Progenitor cell of endocrine pancreas (in vitro differentiated cells): ENCODE data around the gene CNP. TPM values are rescaled to one million over a fixed set of nuclear protein-coding genes. Genes with fewer than 3 reads are reported as not detected.

Source experiments
- DNase-seq: peaks from one replicate; pipeline ENCODE4 v3.0.0; 2021; ENCODE audit warnings: low spot score; ENCODE audit not compliant: unreplicated experiment
- H3K27ac Mint-ChIP-seq: 2 replicates; pipeline ENCODE4 v1.8.0; 2021; ENCODE audit warnings: mild to moderate bottlenecking, moderate library complexity, mixed read lengths
- H3K27me3 Mint-ChIP-seq: 2 replicates; pipeline ENCODE4 v1.8.0; 2021; ENCODE audit warnings: mixed read lengths
- H3K36me3 Mint-ChIP-seq: 2 replicates; pipeline ENCODE4 v1.8.0; 2022; ENCODE audit warnings: mixed read lengths; ENCODE audit not compliant: insufficient read depth
- H3K4me1 Mint-ChIP-seq: 2 replicates; pipeline ENCODE4 v1.8.0; 2021; ENCODE audit warnings: low read depth, mixed read lengths
- H3K4me3 Mint-ChIP-seq: 2 replicates; pipeline ENCODE4 v1.8.0; 2021; ENCODE audit warnings: low read depth, mild to moderate bottlenecking, moderate library complexity, mixed read lengths
- H3K9me3 Mint-ChIP-seq: 2 replicates; pipeline ENCODE4 v1.8.0; 2021; ENCODE audit warnings: low read depth, mixed read lengths
- total RNA-seq: library from RNA; stranded (reverse); gene quantifications from 2 replicates; pipeline ENCODE4 v1.2.1, GENCODE V29; 2021
- TF ChIP-seq, protein P1 (sequence below): fragments of 200-600 bp; sonication (generic); IDR thresholded peaks from one replicate; pipeline ENCODE4 v1.5.0; 2021; ENCODE audit warnings: antibody characterized with exemption, mild to moderate bottlenecking; ENCODE audit not compliant: unreplicated experiment

CNP gene
- total RNA-seq, 1 donor from 2014 or later: 98.7 TPM

DNA sequence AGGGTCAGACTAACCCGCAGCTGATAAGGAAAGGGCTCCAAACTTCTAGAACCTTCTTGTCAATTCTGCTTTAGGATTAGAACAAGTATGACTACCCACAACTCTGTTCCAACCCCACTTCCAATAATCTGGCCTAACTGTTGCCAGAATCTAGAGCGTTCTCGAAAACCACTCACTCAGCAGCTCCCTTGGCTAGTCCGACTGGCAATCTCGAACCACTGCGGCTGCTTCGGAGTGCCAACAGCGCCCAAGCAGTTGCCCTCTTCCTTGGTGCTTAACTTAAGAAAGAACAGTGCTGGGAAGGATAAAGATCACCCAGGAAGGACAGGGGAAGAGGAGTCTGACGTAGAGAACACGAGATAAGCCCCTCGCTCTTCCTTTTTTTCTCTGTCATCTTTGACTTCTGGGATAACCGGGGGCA, 49.8 kb downstream of the CNP start:
- H3K36me3 Mint-ChIP-seq: peaks cover 2% of the 10 kb centered on the region

DNA sequence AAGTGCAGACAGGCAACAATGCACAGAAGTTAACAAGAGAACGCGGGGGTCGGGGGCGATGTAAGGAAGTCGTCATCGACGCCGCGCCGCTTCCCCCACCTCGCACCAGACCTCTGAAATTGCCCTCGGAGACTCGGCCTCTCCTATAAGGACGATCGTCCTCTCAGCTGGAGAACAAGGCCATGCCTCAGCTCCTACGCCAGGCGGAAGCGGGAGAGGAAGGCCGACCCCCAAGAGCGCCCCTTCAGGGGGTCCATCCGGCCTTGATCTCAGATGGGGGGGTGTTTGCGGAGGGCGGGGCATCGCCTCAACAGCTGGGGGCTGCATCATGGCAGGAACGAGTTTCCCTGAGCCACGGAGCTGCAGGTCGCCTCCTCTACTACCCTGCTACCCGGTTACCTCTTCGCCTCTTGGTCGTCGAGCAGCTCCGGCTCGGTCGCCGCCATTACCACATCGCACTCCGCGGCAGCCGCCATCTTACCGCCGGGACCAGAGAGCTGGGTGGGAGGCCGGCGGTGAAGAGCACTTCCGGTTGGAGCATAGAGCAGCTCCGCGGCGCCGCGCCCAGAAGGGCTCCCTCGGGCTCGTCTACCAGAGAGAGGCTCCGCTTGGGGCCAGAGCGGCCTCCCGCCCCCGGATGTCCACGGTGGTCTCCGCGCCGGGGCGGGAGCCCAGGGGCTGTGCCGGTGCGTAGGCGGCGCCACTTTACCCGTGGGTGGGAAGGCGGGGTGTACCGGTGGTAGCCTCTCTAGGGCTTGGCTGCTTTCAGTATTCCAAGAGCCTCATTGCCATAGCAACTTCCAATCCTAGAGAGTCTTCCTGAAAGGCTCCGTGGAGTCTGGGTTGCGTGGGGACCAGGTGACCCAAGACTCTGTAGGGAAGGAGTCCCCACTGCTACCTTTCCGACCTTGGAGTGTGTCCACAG, 50.6 kb downstream of the CNP start, which contains the start of gene DNAJC7:
Gene DNAJC7 (minus strand): TSS at position 499 of the 925 bp plus-strand sequence. CDS start 23 bp downstream, at position 476.
- H3K27me3 Mint-ChIP-seq: no peaks in the 10 kb centered on the region
- H3K9me3 Mint-ChIP-seq: no peaks in the 10 kb centered on the region
- H3K27ac Mint-ChIP-seq: peak within 1 kb of the TSS; percentile 99
- DNase-seq: peak; percentile 77
- H3K36me3 Mint-ChIP-seq: peaks cover 4% of the 10 kb centered on the region
- TF ChIP-seq, protein P1, sequence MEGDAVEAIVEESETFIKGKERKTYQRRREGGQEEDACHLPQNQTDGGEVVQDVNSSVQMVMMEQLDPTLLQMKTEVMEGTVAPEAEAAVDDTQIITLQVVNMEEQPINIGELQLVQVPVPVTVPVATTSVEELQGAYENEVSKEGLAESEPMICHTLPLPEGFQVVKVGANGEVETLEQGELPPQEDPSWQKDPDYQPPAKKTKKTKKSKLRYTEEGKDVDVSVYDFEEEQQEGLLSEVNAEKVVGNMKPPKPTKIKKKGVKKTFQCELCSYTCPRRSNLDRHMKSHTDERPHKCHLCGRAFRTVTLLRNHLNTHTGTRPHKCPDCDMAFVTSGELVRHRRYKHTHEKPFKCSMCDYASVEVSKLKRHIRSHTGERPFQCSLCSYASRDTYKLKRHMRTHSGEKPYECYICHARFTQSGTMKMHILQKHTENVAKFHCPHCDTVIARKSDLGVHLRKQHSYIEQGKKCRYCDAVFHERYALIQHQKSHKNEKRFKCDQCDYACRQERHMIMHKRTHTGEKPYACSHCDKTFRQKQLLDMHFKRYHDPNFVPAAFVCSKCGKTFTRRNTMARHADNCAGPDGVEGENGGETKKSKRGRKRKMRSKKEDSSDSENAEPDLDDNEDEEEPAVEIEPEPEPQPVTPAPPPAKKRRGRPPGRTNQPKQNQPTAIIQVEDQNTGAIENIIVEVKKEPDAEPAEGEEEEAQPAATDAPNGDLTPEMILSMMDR: no peak
- H3K4me1 Mint-ChIP-seq: peaks cover 22% of the 10 kb centered on the region
- H3K4me3 Mint-ChIP-seq: peak within 1 kb of the TSS; percentile 88

More for the DNA sequence above, 49.8 kb downstream of the CNP start:
- Mint-ChIP-seq H3K4me3 (peak overlapping the region; percentile 88), H3K27ac (peak overlapping the region; percentile 99), H3K27me3 (no peaks in the 10 kb centered on the region), H3K4me1 (peaks cover 22% of the 10 kb centered on the region), H3K9me3 (no peaks in the 10 kb centered on the region)
- TF ChIP-seq, protein P1: no peak
- DNase-seq: no peak

- Mint-ChIP-seq H3K9me3 (no peaks in the 10 kb centered on the region), H3K4me1 (peaks cover 22% of the 10 kb centered on the region), H3K36me3 (peaks cover 4% of the 10 kb centered on the region), H3K27ac (peak overlapping the region; percentile 95), H3K4me3 (peak overlapping the region; percentile 88), H3K27me3 (no peaks in the 10 kb centered on the region)
- DNase-seq: no peak
- TF ChIP-seq, protein P1: no peak
Observed at GRCh38 chr17:42017866-42018200, 51.2 kb downstream of the CNP start.

DNA sequence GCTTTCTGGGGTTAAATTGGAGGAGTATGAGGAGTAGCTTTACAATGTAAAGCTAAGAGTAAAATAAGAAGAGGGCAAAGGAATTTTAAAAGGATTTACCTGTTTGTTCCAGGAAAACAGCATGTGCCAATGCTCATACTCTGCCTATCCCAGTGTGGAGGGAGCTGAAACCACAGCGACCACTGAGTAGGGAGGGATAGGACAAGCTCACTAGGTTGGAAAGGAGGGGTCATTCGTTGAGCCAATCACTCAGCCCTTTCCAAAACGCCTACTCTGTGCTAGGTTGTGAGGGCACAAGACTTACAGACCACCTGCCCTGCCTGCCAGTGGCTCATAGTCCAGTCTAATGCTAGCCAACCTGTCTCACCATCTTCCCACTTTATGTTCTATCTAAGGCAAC, 51.7 kb downstream of the CNP start:
- Mint-ChIP-seq H3K27ac (peak overlapping the region; percentile 95), H3K4me3 (peak overlapping the region; percentile 88), H3K27me3 (no peaks in the 10 kb centered on the region), H3K4me1 (peaks cover 22% of the 10 kb centered on the region), H3K36me3 (peaks cover 4% of the 10 kb centered on the region), H3K9me3 (no peaks in the 10 kb centered on the region)
- TF ChIP-seq, protein P1: no peak
- DNase-seq: no peak

DNA sequence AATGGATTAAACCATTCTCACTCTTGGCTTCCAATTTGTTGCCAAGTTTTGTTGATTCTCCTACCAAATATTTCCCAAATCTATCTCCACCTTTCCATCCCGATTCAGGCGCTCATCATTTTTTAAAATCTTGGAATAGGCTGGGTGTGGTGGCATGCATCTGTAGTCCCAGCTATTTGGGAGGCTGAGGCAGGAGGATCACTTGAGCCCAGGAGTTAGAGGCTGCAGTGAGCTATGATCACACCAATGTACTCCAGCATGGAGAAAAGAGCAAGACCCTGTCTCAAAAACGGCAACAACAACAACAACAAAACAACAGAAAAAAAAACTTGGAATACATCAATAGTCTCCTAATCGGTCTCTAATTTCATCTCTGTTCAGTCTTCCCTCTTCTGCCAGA, 52.4 kb downstream of the CNP start:
- Mint-ChIP-seq H3K27me3 (no peaks in the 10 kb centered on the region), H3K4me1 (peaks cover 22% of the 10 kb centered on the region), H3K9me3 (no peaks in the 10 kb centered on the region), H3K27ac (peak overlapping the region; percentile 20), H3K36me3 (peaks cover 4% of the 10 kb centered on the region), H3K4me3 (peak overlapping the region; percentile 88)
- TF ChIP-seq, protein P1: no peak
- no peak for DNase-seq
